NCI-H748 (cell line): ENCODE data around the gene INO80C.

Source experiments
- DNase-seq: peaks from one replicate; lab custom pipeline; 2025; ENCODE audit not compliant: unreplicated experiment; lab: John Stamatoyannopoulos, UW

Gene INO80C

DNA sequence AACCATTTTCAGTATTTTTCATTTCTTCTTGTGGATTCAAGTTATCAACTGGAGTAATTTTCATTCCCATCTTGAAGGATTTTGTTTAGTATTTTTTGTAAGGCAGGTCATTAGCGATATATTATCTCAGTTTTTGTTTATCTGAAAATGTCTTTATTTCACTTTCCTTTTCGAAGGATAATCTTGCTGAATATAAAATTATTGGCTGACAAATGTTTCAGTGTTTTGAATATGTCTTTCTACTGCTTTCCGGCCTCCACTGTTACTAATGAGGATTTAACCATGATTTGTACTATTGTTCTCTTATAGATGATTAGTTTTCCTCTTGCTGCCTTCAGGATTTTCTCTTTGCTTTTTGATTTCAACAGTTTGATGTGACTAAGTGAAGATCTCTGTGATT, 62.4 kb downstream of the INO80C start:
- DNase-seq, result no peak

DNA sequence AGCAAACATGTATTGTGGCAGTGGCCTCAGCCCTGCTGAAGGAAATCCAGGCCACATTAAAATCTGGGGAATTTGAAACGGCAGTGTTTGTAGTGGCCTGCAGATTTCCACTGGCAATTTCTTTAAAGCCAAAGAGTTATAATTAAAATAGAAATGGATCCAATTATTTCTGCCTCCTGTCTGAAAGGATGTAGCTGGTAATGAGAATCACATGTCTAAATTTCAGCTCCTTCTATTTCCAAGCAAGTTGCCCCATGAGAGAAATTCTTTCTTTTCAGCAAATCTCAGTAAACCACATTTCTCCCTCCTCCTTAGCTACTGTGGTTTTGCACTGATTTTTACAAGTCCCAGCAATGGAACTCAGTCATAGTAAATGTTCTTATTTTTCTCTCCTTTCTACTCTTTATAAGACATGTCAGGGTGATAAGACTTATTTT, 65.2 kb downstream of the INO80C start:
- no peak for DNase-seq

DNA sequence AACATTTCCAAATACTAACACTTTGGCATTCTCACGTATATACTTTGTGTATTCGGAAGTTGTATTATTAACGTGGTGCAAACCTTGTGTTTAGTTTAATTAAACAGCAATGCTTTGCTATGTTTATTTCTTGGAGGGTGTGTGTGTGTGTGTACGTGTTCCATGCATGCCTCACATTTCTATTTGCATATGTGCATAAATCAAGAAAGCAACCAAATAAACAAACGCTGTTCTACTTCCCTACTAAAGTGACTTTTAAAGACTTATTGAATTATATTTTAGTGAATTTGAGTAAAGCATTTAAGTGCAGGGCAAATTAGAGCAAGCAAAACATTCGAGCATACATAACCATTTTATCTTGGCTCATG, 66.4 kb downstream of the INO80C start:
- DNase-seq, result no peak

DNA sequence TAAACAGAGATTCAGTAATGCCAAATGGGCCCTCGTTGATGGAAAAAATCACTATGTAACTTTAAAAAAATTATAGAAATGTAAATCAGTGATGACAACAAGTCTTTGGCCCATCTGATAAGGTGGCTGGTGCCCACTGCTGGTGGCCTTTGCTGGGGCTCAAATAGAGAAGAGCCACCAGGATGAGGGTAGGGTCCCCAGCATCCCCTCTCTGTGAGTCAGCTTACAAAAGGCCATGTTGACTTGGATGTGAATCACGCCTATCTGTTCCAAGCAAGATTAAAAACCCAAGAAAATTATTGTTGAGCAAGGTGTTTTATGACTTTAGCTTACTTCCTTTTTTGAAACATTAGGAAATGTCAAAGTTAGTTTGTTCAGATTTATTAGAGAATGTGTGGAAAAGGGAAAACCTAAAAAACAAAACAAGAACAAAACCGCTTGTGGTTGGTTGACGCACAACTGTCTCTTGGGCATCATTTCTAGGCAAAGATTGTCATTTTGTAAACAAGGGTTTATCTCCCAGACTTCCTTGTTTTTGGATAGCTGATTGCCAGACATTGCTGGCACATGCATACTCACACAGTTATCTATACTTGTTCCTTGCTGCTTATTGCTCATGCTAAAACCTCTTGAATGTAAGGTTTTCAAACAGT, 66.9 kb downstream of the INO80C start:
- no peak for DNase-seq

DNA sequence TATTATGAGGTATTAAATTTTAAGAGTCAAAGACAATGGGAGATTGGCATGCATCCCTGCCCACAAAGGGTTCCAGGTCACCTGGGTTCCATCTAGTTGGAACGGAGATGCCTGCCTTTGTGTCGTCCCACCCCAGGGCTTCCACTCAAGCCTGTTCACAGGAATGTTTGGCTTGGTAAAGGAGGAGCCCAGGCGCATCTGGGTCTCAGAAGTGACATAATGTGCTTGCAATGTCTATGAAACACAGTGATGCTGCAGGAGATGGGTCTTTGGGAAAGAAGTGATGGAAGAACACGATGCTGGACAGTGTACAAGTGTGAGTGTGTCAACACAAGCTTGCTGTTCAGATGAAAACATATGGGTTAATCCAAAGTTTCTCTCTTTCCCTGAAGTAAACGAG, 71.0 kb downstream of the INO80C start:
- no peak for DNase-seq

DNA sequence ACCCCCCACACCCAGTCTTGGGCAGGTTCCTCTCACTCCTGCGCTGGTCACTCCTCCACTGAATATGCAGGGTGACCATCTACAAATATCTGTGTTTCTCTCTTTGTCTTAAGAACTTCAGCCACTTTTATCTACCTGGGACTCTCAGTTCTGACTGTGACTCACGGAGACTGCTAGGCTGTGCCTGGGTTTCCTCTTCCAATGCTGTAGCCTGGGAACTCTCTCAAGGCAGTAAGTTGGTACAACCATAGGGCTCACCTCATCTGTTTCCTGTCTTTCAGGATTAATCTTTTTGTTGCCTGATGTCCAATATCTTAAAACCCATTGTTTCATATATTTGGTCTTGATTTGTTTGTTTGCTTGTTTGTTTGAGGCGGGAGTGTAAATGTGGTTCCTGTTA, 73.4 kb downstream of the INO80C start:
- no peak for DNase-seq

DNA sequence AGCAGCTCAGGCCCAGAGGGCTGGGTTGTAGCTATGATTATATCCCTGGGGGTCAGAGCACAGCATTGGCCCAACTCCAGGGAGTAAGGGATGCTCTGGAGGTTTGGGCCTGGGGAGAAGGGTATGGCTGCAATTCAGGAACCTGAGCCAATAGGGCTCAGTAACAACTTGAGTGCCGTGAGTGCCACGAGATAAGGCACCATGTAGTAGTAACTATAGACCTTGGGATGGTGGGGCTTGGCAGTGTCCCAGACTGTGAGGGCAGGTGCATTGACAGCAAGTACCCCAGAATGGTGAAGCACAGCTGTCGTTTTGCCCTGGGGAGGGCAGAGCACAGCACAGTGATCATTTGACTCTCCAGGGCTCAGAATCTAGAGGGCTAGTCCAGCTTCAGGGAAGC, 75.5 kb downstream of the INO80C start:
- no peak for DNase-seq

DNA sequence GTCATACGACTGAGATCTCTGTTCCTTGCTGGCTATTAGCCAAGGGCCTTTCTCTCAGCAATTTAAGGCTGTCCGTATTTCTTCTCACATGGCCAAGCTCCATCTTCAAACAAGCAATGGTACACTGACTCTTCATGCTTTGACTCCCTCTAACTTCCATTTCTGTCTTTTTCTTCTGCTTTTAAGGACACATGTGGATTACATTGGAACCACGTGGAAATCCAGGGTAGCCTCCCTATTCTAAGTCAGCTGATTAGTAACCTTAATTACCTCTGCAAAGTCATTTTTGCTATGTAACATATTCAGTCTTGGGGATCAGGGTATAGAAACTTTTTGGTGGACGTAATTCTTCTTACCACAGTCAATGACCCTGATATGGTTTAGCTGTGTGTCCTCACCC, 79.2 kb downstream of the INO80C start:
- DNase-seq, result no peak
